Thyroid gland (tissue), 4 donors: ENCODE measurements around the gene PCSK2. TPM values are rescaled to one million over a fixed set of nuclear protein-coding genes. Genes with fewer than 3 reads are reported as not detected.

Experiments
- DNase-seq, 2 donors: peaks; one replicate each; pipeline ENCODE4 v3.0.0-alpha.2; 2019
- H3K27ac ChIP-seq, 3 donors: fragments of 200-600 bp; sonication (generic); 1 replicate in 2 of 3; 2 replicates in 1 of 3; pipeline ENCODE4 v1.5.1; 2016 to 2019; ENCODE audit warnings: mild to moderate bottlenecking in 1 of 3, moderate library complexity in 1 of 3
- H3K27me3 ChIP-seq: fragments of 200-600 bp; sonication (generic); one replicate; pipeline ENCODE4 v1.5.1; 2019
- H3K36me3 ChIP-seq, 2 donors: fragments of 200-600 bp; sonication (generic); one replicate each; pipeline ENCODE4 v1.5.1; 2016 to 2019
- H3K4me1 ChIP-seq, 2 donors: fragments of 200-600 bp; sonication (generic); one replicate each; pipeline ENCODE4 v1.5.1; 2017 to 2019
- H3K4me3 ChIP-seq, 3 donors: fragments of 200-600 bp; sonication (generic); replicated peaks in 1 of 3; 1 replicate in 2 of 3; 2 replicates in 1 of 3; pipeline ENCODE4 v1.5.1; 2016; ENCODE audit warnings: mild to moderate bottlenecking in 1 of 3
- H3K9me3 ChIP-seq: fragments of 200-600 bp; sonication (generic); one replicate; pipeline ENCODE4 v1.5.1; 2017
- CTCF ChIP-seq, 6 experiments: fragments of 200-600 bp in 3 of 6; fragments of 450-650 bp in 3 of 6; sonication (generic) in 3 of 6; IDR thresholded peaks; one replicate each; pipeline ENCODE4 v1.5.1; 2016 to 2019; ENCODE audit warnings: antibody characterized with exemption in 6 of 6, mild to moderate bottlenecking in 2 of 6, inconsistent platforms in 1 of 6, moderate library complexity in 1 of 6
- POLR2A ChIP-seq, 2 donors: fragments of 450-650 bp; IDR thresholded peaks; one replicate each; pipeline ENCODE4 v1.6.1; 2017; ENCODE audit warnings: antibody characterized with exemption in 2 of 2, mild to moderate bottlenecking in 2 of 2, moderate library complexity in 1 of 2
- WGBS, 2 donors: methylation state at CpG; one replicate each; pipeline ENCODE4 v1.1.5; 2017; 5-methylcytosine and 5-hydroxymethylcytosine counted together
- intact Hi-C: fragments of 100-400 bp; cut with DNase I; formaldehyde crosslinking; loops from one replicate; pipeline ENCODE4 v1.15.1; 2023
- total RNA-seq, 4 donors: library from RNA; depleted of rRNA; stranded (reverse); fragments of >200 nt; gene quantifications; one replicate each; pipeline ENCODE4 v1.2.3, GENCODE V29; 2016

PCSK2 gene
- total RNA-seq, 4 donors from 2014 or later, result 43.2 to 242 (median 112) TPM

GRCh38 chr20:17343091-17343490 lies 116.3 kb downstream of the PCSK2 start:
- TF ChIP-seq POLR2A (IDR thresholded peaks at IDR 0.05) (no peak), CTCF (IDR thresholded peaks at IDR 0.05) (no peak)
- intact Hi-C loops, result no loop called here
- WGBS, 2 donors, result 70 to 97% methylated on average over 1 of the region's 1 CpG
- no peak for DNase-seq
- Histone ChIP-seq H3K27me3 (no peaks in the 10 kb centered on the region), H3K36me3 (no peaks in the 10 kb centered on the region), H3K4me1 (no peaks in the 10 kb centered on the region), H3K9me3 (no peaks in the 10 kb centered on the region), H3K4me3 (no peak overlapping the region), H3K27ac (no peak overlapping the region)

GRCh38 chr20:17343656-17344452 lies 117.0 kb downstream of the PCSK2 start:
- no peak overlapping the region for H3K4me3 ChIP-seq
- H3K27me3 ChIP-seq, result no peaks in the 10 kb centered on the region
- DNase-seq, result no peak
- WGBS, 2 donors, result 64 to 69% methylated on average over 13 of the region's 13 CpGs
- no peaks in the 10 kb centered on the region for H3K36me3 ChIP-seq
- intact Hi-C loops, result no loop called here
- H3K9me3 ChIP-seq, result no peaks in the 10 kb centered on the region
- no peak for TF ChIP-seq CTCF (IDR thresholded peaks at IDR 0.05)
- no peak for TF ChIP-seq POLR2A (IDR thresholded peaks at IDR 0.05)
- H3K27ac ChIP-seq, result no peak overlapping the region
- no peaks in the 10 kb centered on the region for H3K4me1 ChIP-seq

- DNase-seq, result no peak
- H3K36me3 ChIP-seq, result no peaks in the 10 kb centered on the region
- TF ChIP-seq CTCF (IDR thresholded peaks at IDR 0.05), result no peak
- TF ChIP-seq POLR2A (IDR thresholded peaks at IDR 0.05), result no peak
- H3K4me3 ChIP-seq, result no peak overlapping the region
- no peak overlapping the region for H3K27ac ChIP-seq
- 75 to 76% methylated on average over 2 of the region's 2 CpGs for WGBS, 2 donors
- intact Hi-C loops, result no loop called here
- H3K27me3 ChIP-seq, result no peaks in the 10 kb centered on the region
- no peaks in the 10 kb centered on the region for H3K9me3 ChIP-seq
- H3K4me1 ChIP-seq, result no peaks in the 10 kb centered on the region
These were observed 118.0 kb downstream of the PCSK2 start for GRCh38 chr20:17344790-17345189.

GRCh38 chr20:17345321-17345720 lies 118.5 kb downstream of the PCSK2 start:
- H3K9me3 ChIP-seq, result no peaks in the 10 kb centered on the region
- WGBS, 2 donors, result 73 to 81% methylated on average over 2 of the region's 2 CpGs
- no peak for DNase-seq
- no peak overlapping the region for H3K4me3 ChIP-seq
- no peaks in the 10 kb centered on the region for H3K27me3 ChIP-seq
- H3K36me3 ChIP-seq, result no peaks in the 10 kb centered on the region
- no peak overlapping the region for H3K27ac ChIP-seq
- intact Hi-C loops, result no loop called here
- TF ChIP-seq POLR2A (IDR thresholded peaks at IDR 0.05) (no peak), CTCF (IDR thresholded peaks at IDR 0.05) (no peak)
- no peaks in the 10 kb centered on the region for H3K4me1 ChIP-seq

GRCh38 chr20:17350321-17350720 lies 123.5 kb downstream of the PCSK2 start:
- Histone ChIP-seq H3K27ac (no peak overlapping the region), H3K27me3 (no peaks in the 10 kb centered on the region), H3K9me3 (no peaks in the 10 kb centered on the region), H3K4me1 (no peaks in the 10 kb centered on the region), H3K4me3 (no peak overlapping the region), H3K36me3 (no peaks in the 10 kb centered on the region)
- DNase-seq, result no peak
- intact Hi-C loops, result no loop called here
- no peak for TF ChIP-seq POLR2A (IDR thresholded peaks at IDR 0.05)
- no peak for TF ChIP-seq CTCF (IDR thresholded peaks at IDR 0.05)
- WGBS, 2 donors, result 83 to 92% methylated on average over 3 of the region's 3 CpGs
